NCI-H2196 (cell line): ENCODE data around the gene APOC4.
"Not testable (repeated sequence)": the region's sequence is repeated elsewhere in the genome, so short reads cannot be mapped to it uniquely, and the experiment has no call there.

Experiments used
- DNase-seq: peaks from one replicate; lab custom pipeline; 2025; ENCODE audit not compliant: unreplicated experiment; lab: John Stamatoyannopoulos, UW

The APOC4 gene

DNA sequence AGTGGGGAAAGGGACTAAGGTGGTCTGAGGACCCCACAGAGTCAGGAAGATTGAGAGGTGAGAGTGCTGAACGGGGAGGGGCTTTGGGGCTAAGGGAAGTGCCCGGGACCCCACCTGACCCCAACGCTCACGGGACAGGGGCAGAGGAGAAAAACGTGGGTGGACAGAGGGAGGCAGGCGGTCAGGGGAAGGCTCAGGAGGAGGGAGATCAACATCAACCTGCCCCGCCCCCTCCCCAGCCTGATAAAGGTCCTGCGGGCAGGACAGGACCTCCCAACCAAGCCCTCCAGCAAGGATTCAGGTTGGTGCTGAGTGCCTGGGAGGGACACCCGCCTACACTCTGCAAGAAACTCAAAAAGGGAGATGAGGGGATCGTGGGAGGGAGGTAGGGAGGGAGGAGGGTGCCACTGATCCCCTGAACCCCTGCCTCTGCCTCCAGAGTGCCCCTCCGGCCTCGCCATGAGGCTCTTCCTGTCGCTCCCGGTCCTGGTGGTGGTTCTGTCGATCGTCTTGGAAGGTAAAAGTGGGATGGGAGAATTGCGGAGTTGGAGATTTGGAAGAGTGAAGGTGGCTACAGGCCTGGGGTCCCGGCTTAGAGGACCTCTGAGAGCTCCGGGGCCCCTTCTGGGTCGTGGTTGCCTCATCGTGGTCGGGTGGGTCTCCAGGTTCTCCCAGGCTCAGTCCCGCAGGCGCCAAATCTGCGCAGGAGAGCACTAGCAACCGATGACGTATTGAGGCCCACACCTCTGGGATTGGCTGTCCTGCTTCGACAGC lies 27.4 kb upstream of the APOC4 start, which contains the start of gene APOC1:
TSS of gene APOC1 (plus strand) at position 176 of the 774 bp plus-strand sequence. CDS start at position 460, 284 bp downstream.
- peak; percentile 86 for DNase-seq

DNA sequence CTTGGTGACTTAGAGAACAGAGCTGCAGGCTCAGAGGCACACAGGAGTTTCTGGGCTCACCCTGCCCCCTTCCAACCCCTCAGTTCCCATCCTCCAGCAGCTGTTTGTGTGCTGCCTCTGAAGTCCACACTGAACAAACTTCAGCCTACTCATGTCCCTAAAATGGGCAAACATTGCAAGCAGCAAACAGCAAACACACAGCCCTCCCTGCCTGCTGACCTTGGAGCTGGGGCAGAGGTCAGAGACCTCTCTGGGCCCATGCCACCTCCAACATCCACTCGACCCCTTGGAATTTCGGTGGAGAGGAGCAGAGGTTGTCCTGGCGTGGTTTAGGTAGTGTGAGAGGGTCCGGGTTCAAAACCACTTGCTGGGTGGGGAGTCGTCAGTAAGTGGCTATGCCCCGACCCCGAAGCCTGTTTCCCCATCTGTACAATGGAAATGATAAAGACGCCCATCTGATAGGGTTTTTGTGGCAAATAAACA lies 17.8 kb upstream of the APOC4 start:
- no peak for DNase-seq

GRCh38 chr19:44925114-44925891 lies 16.7 kb upstream of the APOC4 start:
- no peak for DNase-seq

DNA sequence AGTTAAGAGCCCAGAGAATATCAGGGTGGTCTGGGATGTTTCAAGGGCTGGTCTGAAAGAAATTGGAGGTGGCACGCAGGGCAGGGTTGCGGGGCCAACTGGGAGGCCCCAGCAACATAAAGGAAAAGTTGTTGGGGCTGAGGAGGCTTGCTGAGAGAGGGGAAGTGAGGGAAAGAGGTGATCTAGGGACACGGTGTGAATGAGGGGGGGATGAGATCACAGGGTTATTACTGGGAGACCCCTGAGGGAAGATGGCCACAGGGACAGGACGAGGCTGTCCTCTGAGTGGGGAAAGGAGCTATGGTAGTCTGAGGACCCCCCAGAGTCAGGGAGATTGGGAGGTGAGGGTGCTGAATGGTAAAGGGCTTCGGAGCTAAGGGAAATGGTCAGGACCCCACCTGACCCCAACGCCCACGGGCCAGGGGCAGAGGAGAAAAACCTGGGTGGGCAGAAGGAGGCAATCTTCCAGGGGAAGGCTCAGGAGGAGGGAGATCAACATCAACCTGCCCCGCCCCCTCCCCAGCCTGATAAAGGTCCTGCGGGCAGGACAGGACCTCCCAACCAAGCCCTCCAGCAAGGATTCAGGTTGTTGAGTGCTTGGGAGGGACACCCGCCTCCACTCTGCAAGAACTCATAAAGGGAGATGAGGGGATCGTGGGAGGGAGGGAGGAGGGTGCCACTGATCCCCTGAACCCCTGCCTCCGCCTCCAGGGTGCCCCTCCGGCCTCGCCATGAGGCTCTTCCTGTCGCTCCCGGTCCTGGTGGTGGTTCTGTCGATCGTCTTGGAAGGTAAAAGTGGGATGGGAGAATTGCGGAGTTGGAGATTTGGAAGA lies 15.6 kb upstream of the APOC4 start:
- not testable (repeated sequence) for DNase-seq

GRCh38 chr19:44927746-44928145 lies 14.3 kb upstream of the APOC4 start:
- DNase-seq, result no peak

DNA sequence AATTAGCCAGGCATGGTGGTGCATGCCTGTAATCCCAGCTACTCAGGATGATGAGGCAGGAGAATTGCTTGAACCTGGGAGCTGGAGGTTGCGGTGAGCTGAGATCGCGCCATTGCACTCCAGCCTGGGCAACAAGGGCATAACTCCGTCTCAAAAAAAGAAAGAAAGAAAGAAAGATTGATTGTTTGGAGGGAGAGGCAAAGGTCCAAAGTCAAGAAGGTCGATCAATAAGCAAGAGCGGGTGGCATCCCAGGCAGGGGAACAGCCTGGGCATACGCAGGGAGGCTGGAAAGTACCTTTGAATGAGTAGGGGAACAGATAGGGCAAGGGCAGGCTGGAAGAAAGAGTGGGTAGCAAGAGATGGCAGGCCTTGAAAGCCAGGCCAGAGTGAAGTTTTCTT lies 11.9 kb upstream of the APOC4 start:
- DNase-seq, result no peak

DNA sequence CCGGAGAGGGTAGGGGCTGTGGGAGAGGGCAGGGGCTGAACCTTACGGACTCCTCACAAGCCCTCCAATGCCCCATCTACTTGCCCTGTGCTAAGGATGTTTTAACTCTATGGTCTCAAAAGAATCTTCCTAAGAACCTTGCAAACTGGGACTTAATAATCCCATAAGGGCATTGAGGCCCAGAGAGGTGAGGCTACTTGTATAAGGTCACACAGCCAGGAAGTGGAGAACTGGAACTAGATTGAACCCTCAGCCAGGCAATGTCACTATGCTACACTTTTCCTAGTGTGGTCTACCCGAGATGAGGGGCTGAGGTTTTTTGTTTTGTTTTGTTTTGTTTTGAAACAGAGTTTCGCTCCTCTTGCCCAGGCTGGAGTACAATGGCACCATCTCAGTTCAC lies 10.5 kb upstream of the APOC4 start:
- no peak for DNase-seq

DNA sequence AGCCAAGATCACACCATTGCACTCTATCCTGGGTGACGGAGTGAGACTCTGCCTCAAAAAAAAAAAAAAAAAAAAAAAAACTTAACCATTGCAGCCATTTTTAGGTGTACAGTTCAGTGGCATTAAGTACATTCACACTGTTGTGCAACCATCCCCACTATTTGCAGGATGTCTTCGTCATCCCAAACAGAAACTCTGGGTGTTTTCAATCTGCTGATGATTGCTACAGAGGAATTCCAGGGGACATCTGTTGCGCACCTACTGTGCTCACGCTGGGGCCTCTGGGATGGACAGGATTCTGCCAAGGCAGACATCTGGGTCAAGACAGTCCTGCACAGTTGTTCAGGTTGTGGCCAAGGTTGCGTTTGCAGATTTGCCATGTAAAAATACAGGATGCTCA lies 2.4 kb upstream of the APOC4 start:
- no peak for DNase-seq

DNA sequence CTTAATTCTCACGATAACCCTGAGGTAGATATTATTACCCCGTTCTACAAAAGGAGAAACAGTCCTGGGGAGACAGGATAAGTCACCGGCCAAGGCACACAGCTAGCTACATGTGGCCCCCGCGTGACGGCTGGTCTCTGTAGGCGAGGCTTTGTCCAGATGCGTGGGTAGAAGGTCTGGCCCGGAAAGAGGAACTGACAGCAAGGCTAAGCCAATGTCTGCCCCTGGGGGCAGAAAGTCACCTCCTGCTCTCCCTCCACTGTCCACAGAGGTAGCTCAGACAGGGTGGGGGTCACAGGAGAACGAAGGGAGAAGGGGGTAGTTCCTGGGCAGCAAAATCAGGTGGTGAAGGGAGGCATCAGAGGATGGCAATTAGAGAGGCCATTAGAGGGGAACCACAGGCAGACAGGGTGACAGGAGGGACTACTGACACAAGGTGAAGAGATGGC lies 1.8 kb downstream of the APOC4 start:
- DNase-seq, result no peak

- no peak for DNase-seq
Measured at GRCh38 chr19:44947041-44947581, 5.1 kb downstream of the APOC4 start.

- DNase-seq, result no peak
Measured at GRCh38 chr19:44948237-44948636, 6.2 kb downstream of the APOC4 start.

GRCh38 chr19:44948763-44949374 lies 6.8 kb downstream of the APOC4 start:
- DNase-seq, result no peak

DNA sequence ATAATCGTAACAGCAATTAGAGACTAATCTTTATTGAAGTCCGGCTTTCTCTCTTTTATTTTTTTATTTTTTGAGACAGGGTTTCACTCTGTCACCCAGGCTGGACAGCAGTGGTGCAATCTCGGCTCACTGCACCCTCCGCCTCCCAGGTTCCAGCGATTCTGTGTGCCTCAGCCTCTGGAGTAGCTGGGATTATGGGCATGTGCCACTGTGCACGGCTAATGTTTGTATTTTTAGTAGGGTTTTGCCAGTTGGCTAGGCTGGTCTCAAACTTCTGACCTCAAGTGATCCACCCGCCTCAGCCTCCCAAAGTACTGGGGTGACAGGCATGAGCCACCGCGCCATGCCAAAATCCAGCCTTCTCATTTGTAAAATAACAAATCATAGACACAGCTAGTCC lies 7.5 kb downstream of the APOC4 start:
- DNase-seq, result no peak

- peak; percentile 85 for DNase-seq
Measured at GRCh38 chr19:44951179-44952159, 9.4 kb downstream of the APOC4 start.

- no peak for DNase-seq
Measured at GRCh38 chr19:44954278-44954648, 12.2 kb downstream of the APOC4 start.

DNA sequence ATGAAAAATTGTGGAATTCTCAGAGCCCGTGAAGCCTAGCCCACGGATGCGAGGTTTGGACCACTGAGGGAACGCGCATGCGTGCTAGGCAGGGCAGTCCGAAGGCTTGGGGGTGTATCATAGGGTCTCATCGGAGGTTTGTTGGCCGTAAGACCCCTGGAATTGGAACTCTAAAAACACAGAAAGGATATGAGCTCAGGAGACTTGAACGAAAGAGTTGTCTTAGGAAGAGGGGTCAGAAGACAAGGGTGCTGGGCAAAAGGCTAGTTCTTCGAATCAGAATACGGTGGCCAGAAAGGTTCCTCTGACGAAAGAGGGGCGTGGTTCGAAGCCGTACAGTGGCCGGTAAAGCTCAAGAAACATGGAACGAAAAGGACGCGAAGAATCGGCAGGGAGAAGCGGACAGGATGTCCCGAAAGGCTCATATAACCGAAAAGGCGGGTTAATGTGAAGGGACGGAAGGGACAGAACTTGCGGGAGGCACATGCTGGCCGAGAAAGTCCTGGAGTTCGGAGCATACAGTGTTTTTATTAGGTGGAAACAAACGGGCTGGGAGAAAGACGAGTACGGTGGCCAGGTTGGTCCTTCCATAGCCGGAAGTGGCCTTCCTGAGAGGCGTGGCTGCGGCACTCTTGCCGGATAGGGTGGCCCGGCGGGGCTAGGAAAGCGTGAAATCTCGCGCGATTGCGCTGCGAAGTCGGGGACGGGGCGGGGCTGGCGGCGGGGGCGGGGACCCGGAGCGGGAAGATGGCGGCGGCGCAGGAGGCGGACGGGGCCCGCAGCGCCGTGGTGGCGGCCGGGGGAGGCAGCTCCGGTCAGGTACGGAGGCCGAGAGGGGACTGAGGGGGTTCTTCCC lies 12.8 kb downstream of the APOC4 start, which contains the start of gene CLPTM1:
TSS of gene CLPTM1 (plus strand) at position 732 of the 856 bp plus-strand sequence. CDS start at position 748, 16 bp downstream.
- DNase-seq, result peak; percentile 96

GRCh38 chr19:44955505-44956439 lies 13.7 kb downstream of the APOC4 start:
- DNase-seq, result no peak
